Stomach smooth muscle (tissue), 2 donors: Measurements from ENCODE around the gene HTRA2.

Experiments used
- H3K27ac ChIP-seq: one replicate; pipeline ENCODE4 v1.7.0; 2013; ENCODE audit warnings: mild to moderate bottlenecking, low read length, inconsistent platforms
- H3K27me3 ChIP-seq, 2 donors: one replicate each; pipeline ENCODE4 v1.7.0; 2013; ENCODE audit warnings: low read length in 2 of 2; ENCODE audit not compliant: insufficient read depth in 2 of 2, control insufficient read depth in 1 of 2
- H3K36me3 ChIP-seq, 2 donors: one replicate each; pipeline ENCODE4 v1.7.0; 2013; ENCODE audit warnings: low read length in 2 of 2; ENCODE audit not compliant: control insufficient read depth in 2 of 2, insufficient read depth in 2 of 2
- H3K4me1 ChIP-seq: one replicate; pipeline ENCODE4 v1.7.0; 2013; ENCODE audit warnings: low read length; ENCODE audit not compliant: control insufficient read depth, insufficient read depth
- H3K4me3 ChIP-seq, 2 donors: one replicate each; pipeline ENCODE4 v1.7.0; 2013; ENCODE audit warnings: low read length in 2 of 2
- H3K9ac ChIP-seq, 2 donors: one replicate each; pipeline ENCODE4 v1.7.0; 2013; ENCODE audit warnings: low read length in 2 of 2, mild to moderate bottlenecking in 1 of 2
- H3K9me3 ChIP-seq, 2 donors: one replicate each; pipeline ENCODE4 v1.7.0; 2013; ENCODE audit warnings: low read length in 2 of 2; ENCODE audit not compliant: control insufficient read depth in 2 of 2
- donor health status: healthy.
- donor health status: Pancreatic carcinoma.

The HTRA2 gene

DNA sequence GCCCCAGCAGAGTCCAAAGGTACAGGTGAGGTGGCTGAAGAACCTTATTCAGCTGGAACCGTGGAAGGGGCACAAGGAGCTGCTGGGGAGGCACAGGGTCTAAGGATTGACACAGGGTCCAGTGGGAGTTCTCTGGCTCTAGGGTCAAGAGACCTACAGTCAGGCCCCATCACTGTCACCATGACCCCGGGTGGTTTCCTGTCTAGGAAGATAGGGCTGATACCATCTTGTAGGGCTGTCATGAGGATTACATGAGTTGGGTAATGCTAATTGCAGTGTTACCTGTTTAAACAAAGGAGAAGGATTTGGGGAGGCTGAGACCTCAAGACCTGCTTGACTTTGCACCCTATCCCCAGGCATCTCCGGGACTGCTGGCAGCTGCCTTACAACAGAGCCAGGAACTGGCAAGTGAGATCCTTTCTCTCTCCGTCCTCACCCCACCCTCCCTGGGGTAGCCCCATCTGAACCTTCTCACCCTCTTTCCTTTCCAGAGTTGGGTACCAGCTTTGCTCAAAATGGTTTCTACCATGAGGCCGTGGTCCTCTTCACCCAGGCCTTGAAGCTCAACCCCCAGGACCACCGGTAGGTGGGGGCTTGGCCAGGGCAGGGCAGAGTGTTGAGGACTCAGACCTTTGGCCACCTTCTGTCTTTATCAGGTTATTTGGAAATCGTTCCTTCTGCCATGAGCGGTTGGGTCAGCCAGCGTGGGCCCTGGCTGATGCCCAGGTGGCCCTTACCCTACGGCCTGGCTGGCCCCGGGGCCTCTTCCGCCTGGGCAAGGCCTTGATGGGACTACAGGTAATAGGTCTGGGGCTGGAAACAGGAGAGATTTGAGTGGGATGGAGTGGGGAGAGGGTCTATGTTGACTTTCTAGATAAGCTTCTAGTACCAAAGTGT is 37.8 kb upstream of the HTRA2 start:
- no peaks in the 10 kb centered on the region for H3K4me1 ChIP-seq
- no peaks in the 10 kb centered on the region for H3K9me3 ChIP-seq
- no peak overlapping the region for H3K27ac ChIP-seq
- no peak overlapping the region for H3K9ac ChIP-seq
- H3K36me3 ChIP-seq = peaks cover 30 to 40% of the 10 kb centered on the region in 2 donors
- H3K4me3 ChIP-seq = no peak overlapping the region
- peaks cover 0 to 1% of the 10 kb centered on the region in 2 donors for H3K27me3 ChIP-seq

DNA sequence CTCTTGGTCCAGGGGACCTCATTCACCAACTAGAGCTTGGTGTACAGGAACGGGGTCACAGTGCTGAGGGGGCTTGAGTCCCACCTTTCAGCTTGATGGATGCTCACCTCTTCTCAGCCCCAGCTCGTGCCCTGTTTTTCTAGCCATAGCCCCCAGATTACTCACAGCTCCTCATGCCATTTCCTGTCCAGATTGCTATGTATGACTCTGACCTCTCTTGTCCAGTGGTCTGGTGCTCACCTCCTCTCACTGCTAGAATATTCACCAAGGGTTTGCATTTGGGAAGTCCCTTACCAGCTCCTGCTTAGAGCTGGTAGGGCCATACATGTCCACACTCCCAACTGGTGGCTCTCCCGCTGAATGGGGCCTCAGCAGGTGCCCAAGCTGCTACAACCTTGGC is 36.2 kb upstream of the HTRA2 start:
- Histone ChIP-seq H3K9me3 (no peaks in the 10 kb centered on the region), H3K9ac (no peak overlapping the region), H3K4me1 (peaks cover 9% of the 10 kb centered on the region), H3K4me3 (no peak overlapping the region), H3K27ac (no peak overlapping the region), H3K36me3 (peaks cover 26 to 40% of the 10 kb centered on the region in 2 donors), H3K27me3 (peaks cover 14 to 17% of the 10 kb centered on the region in 2 donors)

DNA sequence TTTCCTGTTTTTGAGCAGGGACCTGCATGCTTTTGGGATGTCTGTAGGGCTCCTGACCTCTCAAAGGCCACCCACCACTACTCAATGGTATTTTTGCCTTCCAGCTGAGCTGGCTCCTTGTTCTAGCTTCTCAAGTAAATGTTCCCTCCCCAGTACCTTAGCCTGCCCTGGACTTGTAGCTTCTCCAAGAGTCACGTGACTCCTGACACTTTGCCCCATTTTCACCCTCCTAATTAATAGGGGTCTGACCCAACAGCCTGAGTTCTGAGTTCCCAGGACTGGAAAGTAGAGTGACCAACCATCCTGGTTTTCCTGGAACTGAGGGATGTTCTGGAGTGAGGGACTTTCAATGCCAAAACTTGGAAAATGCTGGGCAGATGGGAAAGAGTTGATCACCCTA is 34.3 kb upstream of the HTRA2 start:
- H3K4me1 ChIP-seq = peaks cover 22% of the 10 kb centered on the region
- H3K27ac ChIP-seq = no peak overlapping the region

DNA sequence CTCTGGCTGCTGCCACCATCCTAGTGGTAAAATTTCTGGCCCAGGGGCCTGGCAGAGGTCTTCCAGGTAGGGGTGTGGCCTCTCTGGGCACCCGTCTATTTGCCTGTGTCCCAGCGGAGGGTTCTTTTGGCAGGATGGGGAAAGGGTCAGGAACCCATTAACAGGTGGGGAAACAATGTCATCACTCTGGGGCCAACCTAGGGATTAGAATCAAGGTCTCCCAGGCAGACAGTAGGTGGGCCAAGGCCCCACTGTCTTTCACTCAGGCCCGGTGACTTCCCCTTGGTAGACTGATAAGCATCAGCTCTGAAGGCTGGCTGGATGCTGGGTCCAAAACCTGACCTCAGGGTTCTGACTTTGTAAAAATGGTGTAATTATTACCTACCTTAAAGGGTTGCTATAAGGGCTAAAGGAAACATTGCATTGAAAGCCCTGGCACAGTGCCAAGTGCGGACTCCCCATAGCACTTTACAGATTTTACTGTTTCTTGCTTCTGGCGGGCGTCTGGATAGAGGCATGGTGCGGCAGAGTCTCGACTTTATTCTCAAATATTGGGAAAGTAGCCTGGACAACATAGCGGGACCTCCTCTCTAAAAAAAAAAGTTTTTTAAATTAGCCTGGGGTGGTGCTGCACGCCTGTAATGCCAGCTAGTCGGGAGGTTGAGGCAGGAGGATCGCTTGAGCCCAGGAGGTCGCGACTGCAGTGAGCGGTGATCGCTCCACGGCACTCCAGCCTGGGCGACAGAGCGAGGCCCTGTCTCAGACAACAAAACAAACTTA is 32.5 kb upstream of the HTRA2 start:
- H3K36me3 ChIP-seq = peaks cover 12 to 14% of the 10 kb centered on the region in 2 donors
- H3K27ac ChIP-seq = no peak overlapping the region
- H3K4me1 ChIP-seq = peaks cover 24% of the 10 kb centered on the region
- H3K4me3 ChIP-seq = no peak overlapping the region
- peaks cover 50 to 51% of the 10 kb centered on the region in 2 donors for H3K27me3 ChIP-seq
- no peaks in the 10 kb centered on the region for H3K9me3 ChIP-seq
- no peak overlapping the region for H3K9ac ChIP-seq

More for the DNA sequence above, 34.3 kb upstream of the HTRA2 start:
- no peak overlapping the region for H3K9ac ChIP-seq
- H3K4me3 ChIP-seq = no peak overlapping the region
- peaks cover 33 to 34% of the 10 kb centered on the region in 2 donors for H3K27me3 ChIP-seq
- peaks cover 21 to 31% of the 10 kb centered on the region in 2 donors for H3K36me3 ChIP-seq
- H3K9me3 ChIP-seq = no peaks in the 10 kb centered on the region

DNA sequence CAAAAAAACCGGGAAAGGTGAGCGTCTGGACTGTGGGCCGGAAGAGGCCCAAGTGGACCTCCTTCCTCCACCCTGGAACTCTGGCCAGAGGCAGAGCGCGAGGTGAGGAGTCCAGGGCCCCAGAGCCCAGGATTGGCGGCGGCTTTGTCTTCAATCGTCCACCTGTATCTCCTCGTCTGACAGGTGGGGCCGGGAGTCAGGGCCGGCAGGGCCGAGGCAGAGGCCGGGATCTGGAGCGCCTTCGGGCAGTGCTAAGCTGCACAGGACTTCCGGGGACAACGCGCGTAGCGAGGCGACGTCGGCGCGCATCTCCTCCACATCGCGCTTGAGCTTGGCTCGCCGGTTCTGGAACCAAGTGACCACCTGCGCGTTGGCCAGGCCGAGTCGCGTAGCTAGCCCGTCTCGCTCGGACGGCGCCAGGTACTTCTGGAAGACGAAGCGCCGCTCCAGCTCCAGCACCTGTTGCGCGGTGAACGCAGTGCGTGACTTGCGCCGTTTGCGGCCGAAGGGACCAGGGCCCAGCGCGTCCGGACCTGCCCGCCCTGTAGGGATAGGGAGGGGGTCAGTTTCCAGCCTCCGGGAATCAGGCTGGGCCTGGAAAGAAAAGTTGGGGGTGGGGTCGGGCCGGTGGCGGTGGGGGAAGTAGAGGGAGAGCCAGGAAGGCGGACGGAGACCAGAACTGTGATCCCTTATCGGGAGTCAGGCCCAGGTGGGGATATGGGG is 31.8 kb upstream of the HTRA2 start:
- H3K36me3 ChIP-seq = peaks cover 4 to 7% of the 10 kb centered on the region in 2 donors
- peaks cover 55 to 57% of the 10 kb centered on the region in 2 donors for H3K27me3 ChIP-seq
- H3K9me3 ChIP-seq = no peaks in the 10 kb centered on the region
- H3K27ac ChIP-seq = no peak overlapping the region
- peak overlapping the region; percentile 20 to 64 for H3K4me3 ChIP-seq
- no peak overlapping the region for H3K9ac ChIP-seq
- H3K4me1 ChIP-seq = peaks cover 31% of the 10 kb centered on the region

DNA sequence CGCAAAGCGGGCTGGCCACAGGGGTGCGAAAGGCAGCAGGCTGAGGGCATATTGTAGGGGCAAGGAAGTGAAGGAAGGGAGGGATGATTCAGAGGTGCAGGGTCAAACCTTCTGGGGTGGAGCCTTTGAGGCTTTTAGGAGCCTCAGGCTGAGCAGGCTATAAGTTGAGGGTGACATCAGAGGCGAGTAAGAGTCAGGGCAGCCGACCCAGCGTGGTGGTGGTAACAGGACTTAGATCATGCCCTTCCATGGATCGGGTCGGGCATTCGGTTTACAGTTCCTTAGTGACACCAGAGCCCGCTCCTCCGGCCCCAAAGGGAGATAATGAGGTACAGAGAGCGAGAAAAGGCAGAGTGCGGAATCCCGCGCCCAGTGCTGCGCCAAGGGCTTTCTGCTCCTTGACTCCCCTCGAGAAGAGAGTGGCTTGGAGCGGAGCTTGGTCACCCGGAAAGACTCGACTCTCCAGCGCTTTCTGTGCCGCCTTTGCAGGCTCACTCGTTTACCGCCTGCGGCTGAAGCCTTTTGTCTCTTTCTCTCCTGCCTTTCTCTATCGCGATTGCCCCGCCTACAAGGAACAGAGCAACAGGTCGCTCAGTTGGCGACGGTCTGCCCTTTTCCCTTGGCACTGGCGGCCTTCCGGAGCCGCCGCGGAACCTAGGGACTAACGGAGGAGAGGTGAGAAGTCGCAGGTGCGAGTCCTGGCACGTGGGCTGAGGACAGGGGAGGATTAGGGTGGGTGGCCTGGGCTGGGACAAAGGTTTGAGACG is 31.1 kb upstream of the HTRA2 start:
- Histone ChIP-seq H3K27ac (no peak overlapping the region), H3K4me1 (peaks cover 36% of the 10 kb centered on the region), H3K9ac (no peak overlapping the region), H3K4me3 (peak overlapping the region; percentile 48 to 64), H3K9me3 (no peaks in the 10 kb centered on the region), H3K36me3 (peaks cover 0 to under 1% of the 10 kb centered on the region in 2 donors), H3K27me3 (peaks cover 55 to 65% of the 10 kb centered on the region in 2 donors)

DNA sequence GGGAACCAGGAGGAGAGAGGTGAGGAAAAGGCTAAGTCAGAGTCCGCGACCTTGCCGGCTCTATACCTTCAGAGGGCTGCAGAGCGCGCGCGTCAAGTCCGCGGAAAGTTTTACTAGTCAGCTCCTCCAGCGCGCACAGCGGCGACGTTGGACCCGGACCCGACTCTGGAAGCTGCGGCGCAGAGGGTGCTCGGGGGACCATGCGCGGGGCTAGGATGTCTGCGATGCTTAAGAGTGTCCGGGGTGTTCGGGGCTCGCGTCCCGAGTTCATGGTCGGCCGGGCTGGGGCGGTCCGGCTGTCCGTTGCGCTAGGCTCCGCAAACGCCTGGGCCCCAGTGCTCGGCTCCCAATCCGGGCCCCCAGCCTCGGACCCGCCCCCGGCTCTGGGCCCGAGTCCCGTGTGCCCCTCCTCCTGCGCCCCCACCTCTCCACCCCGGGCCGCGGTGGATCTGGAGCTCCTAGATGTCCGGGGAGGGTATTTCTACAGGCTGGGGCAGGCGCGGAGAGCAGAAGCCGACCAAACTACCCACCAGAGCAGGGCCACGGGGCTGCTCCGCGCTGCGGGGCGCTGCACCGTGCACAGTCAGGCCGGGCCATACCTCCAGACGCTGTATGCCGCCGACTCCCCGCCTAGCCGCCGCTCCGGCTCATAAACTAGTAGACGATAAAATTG is 30.3 kb upstream of the HTRA2 start, which contains the start of gene LBX2:
TSS of gene LBX2 (minus strand) at position 337 of the 673 bp plus-strand sequence. CDS start at position 271, 66 bp downstream.
- Histone ChIP-seq H3K9ac (no peak within 1 kb of the TSS), H3K27me3 (peaks cover 62 to 72% of the 10 kb centered on the region in 2 donors), H3K4me1 (peaks cover 39% of the 10 kb centered on the region), H3K4me3 (peak within 1 kb of the TSS; percentile 48 to 64), H3K36me3 (no peaks in the 10 kb centered on the region), H3K9me3 (no peaks in the 10 kb centered on the region), H3K27ac (no peak within 1 kb of the TSS)

DNA sequence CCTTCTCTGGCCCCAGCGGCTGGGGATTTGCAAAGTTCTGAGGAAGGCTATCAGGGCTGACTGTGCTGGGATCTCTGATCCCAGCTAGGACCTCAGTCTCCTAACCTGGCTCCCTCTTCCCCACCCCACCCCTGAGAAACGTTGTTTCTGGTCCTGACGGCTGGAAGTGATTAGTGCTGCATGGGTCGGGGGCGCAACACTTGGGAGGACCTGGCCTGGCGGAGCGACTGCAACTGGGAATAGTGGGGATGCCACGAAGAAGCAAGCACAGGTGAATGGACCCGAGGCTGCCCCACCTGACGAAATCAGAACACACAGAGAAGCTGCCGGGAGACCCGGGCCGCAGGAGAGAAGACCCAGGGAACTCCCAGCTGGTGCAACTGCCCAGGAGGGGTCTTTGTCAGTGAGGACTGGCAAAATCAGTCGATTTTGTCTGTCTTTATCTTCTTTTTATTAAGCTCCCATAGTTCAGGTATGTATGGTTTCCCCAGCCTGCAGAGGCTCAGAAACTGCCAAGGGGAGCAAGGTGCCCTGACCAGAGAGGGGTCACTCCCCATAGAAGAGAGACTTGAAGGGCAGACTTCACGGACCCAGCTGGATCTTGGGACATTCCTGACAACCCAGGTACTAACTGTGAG is 29.7 kb upstream of the HTRA2 start:
- Histone ChIP-seq H3K9me3 (no peaks in the 10 kb centered on the region), H3K4me3 (no peak overlapping the region), H3K27me3 (peaks cover 62 to 73% of the 10 kb centered on the region in 2 donors), H3K9ac (no peak overlapping the region), H3K36me3 (no peaks in the 10 kb centered on the region), H3K4me1 (peaks cover 39% of the 10 kb centered on the region), H3K27ac (no peak overlapping the region)

DNA sequence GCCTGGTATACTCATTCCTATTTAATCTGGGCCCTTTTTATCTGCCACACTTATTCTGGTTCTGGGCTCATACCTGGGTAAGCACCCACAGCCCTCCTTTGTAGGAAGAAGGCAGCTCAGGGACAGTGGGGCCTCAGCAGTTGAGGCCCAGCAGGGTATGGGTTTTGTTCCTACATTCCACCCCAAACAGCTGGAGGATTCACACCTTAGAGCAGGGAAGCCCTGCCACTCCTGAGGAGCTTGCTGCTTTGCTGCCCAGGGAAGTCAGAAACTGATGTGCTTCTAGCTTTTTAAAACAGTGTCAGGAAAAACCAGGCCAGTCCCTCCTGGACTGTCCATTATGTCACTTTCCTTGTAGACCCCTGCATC is 29.2 kb upstream of the HTRA2 start:
- Histone ChIP-seq H3K36me3 (peaks cover 3 to 5% of the 10 kb centered on the region in 2 donors), H3K9ac (no peak overlapping the region), H3K4me1 (peaks cover 42% of the 10 kb centered on the region), H3K27me3 (peaks cover 65 to 73% of the 10 kb centered on the region in 2 donors), H3K9me3 (no peaks in the 10 kb centered on the region), H3K4me3 (no peak overlapping the region), H3K27ac (no peak overlapping the region)
